CD4-positive, alpha-beta memory T cell (primary cell): Measurements from ENCODE around the gene TUBGCP2. TPM values are rescaled to one million over a fixed set of nuclear protein-coding genes. Genes with fewer than 3 reads are reported as not detected.

Experiments
- CTCF ChIA-PET: fragments of 350-600 bp; sonication (Branson Sonifier 250); formaldehyde crosslinking; loops from one replicate; lab custom pipeline; 2021; ENCODE audit warnings: inconsistent platforms; ENCODE audit not compliant: partially characterized antibody; lab: Charles Lee
- POLR2A ChIA-PET: fragments of 350-600 bp; sonication (Branson Sonifier 250); formaldehyde crosslinking; loops from one replicate; lab custom pipeline; 2021; ENCODE audit not compliant: partially characterized antibody; lab: Charles Lee
- DNase-seq, 5 donors: peaks; one replicate each; pipeline versions ENCODE4 v3.0.0 to v3.0.0-alpha.2; 2020 to 2022; ENCODE audit warnings: mixed read lengths in 1 of 5
- H3K27ac ChIP-seq: one replicate; pipeline ENCODE4 v1.7.0; 2013; ENCODE audit warnings: low read depth, low read length
- H3K27me3 ChIP-seq: 2 replicates; pipeline ENCODE4 v1.7.0; 2013; ENCODE audit warnings: mild to moderate bottlenecking, low read length, moderate library complexity; ENCODE audit not compliant: insufficient read depth
- H3K36me3 ChIP-seq: 2 replicates; pipeline ENCODE4 v1.7.0; 2013; ENCODE audit warnings: mild to moderate bottlenecking, low read length, moderate library complexity; ENCODE audit not compliant: insufficient read depth
- H3K4me1 ChIP-seq: 2 replicates; pipeline ENCODE4 v1.7.0; 2013; ENCODE audit warnings: mild to moderate bottlenecking, low read length, moderate library complexity; ENCODE audit not compliant: insufficient read depth
- H3K4me3 ChIP-seq, 2 donors: one replicate each; pipeline ENCODE4 v1.7.0; 2013; ENCODE audit warnings: low read length in 2 of 2, mild to moderate bottlenecking in 1 of 2
- H3K9me3 ChIP-seq, 2 donors: one replicate each; pipeline ENCODE4 v1.7.0; 2013; ENCODE audit warnings: low read length in 2 of 2, control low read depth in 1 of 2; ENCODE audit not compliant: control insufficient read depth in 1 of 2
- H3K27ac Mint-ChIP-seq, 7 donors: one replicate each; pipeline ENCODE4 v1.8.0; 2020 to 2021; ENCODE audit warnings: mixed read lengths in 7 of 7, mild to moderate bottlenecking in 6 of 7, inconsistent platforms in 3 of 7, moderate library complexity in 3 of 7
- H3K27me3 Mint-ChIP-seq, 2 donors: one replicate each; pipeline ENCODE4 v1.8.0; 2020 to 2021; ENCODE audit warnings: mixed read lengths in 2 of 2
- H3K36me3 Mint-ChIP-seq, 2 donors: one replicate each; pipeline ENCODE4 v1.8.0; 2020 to 2021; ENCODE audit warnings: mixed read lengths in 2 of 2, inconsistent platforms in 1 of 2, mild to moderate bottlenecking in 1 of 2
- H3K4me1 Mint-ChIP-seq, 4 donors: one replicate each; pipeline ENCODE4 v1.8.0; 2020 to 2021; ENCODE audit warnings: mixed read lengths in 4 of 4, mild to moderate bottlenecking in 1 of 4
- H3K4me3 Mint-ChIP-seq, 8 donors: one replicate each; pipeline ENCODE4 v1.8.0; 2020 to 2021; ENCODE audit warnings: mixed read lengths in 8 of 8, mild to moderate bottlenecking in 7 of 8, moderate library complexity in 6 of 8, inconsistent platforms in 3 of 8
- H3K9me3 Mint-ChIP-seq, 8 donors: one replicate each; pipeline ENCODE4 v1.8.0; 2020 to 2021; ENCODE audit warnings: mixed read lengths in 8 of 8, mild to moderate bottlenecking in 5 of 8, inconsistent platforms in 3 of 8, moderate library complexity in 1 of 8
- intact Hi-C: fragments of 100-400 bp; cut with micrococcal nuclease; formaldehyde crosslinking; loops from one replicate; pipeline ENCODE4 v1.15.1; 2023
- polyA plus RNA-seq, 2 donors: library from polyadenylated mRNA; unstranded; fragments of 300-500 nt; fragmentation: Illumina TruSeq; gene quantifications; one replicate each; pipeline ENCODE4 v1.2.3, GENCODE V29; 2021
- total RNA-seq, 2 experiments: library from RNA; stranded (reverse); gene quantifications; one replicate each; pipeline ENCODE4 v1.2.3, GENCODE V29; 2021

Gene TUBGCP2
- total and polyA plus RNA-seq, 4 experiments from 2014 or later, result 14.1 to 74.0 (median 53.7) TPM

DNA sequence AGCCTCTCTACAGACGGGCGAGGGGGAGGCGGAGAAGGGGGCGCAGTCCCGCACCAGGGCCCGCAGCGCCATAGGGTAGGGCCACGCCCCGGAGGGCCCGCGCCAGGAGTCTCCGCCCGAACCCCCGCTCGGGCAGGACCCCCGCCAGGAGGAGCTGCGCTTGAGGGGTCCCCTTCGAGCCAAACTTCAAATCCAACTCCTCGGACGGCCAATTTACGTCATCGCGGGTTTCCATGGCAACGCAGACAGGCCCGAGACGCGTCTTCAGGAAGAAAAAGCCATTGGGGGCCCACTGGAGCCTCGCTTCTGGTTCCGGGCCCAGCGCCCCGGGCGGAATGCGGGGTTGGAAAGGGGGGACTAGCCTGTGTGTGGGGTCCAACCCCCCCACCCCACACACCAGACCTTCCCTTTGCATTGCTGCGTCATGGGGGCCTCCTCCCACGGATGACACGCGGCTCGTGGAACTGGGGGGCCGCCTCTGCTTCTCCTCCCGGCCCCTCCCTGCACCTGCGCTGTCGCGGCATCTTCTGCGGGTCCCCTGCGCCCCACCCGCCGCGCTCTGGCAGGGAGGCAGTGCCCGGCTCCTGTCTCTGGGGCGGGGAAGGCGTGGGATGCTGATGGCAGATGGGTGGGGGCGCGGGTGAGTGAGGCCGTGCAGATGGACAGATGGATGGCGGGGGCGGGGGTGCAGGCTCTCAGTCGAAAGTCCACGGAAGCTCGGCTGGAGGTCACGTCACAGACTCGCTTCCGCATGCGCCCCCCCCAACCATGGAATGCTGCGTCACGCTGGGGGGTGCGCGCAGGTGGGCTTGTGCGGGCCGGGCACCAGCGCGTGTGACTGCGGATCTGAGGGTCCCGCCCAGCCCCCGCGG lies 26.8 kb upstream of the TUBGCP2 start:
- no peaks in the 10 kb centered on the region for H3K9me3 ChIP-seq
- Mint-ChIP-seq H3K9me3 (peaks cover 0 to 7% (median 0%) of the 10 kb centered on the region in 8 donors), H3K27ac (peak overlapping the region in 6 of 7 donors; percentile 90 to 98 (median 94)), H3K27me3 (peaks cover 0 to 1% of the 10 kb centered on the region in 2 donors), H3K36me3 (no peaks in the 10 kb centered on the region), H3K4me3 (peak overlapping the region; percentile 69 to 90 (median 78)), H3K4me1 (peaks cover 0 to 22% (median 3%) of the 10 kb centered on the region in 4 donors)
- no peaks in the 10 kb centered on the region for H3K27me3 ChIP-seq
- H3K27ac ChIP-seq, result peak overlapping the region; percentile 64
- ChIA-PET POLR2A (interaction anchor here (0.7 to 3.3 kb wide), 13 partner anchors 11 to 77 kb away, joined by 3 to 25 read pairs (median 5); partner anchors contain the start of genes ECHS1, FUOM and MTG1), CTCF (interaction anchor here (1.4 kb wide), 1 partner anchor 8 kb away, joined by 4 read pairs; no protein-coding TSS in a partner anchor)
- H3K4me3 ChIP-seq, result peak overlapping the region in 1 of 2 donors; percentile 57
- intact Hi-C loops, result loop anchor here (2.0 kb wide), 3 partner anchors 23 to 59 kb away; partner anchors contain the start of genes FUOM, MTG1, TUBGCP2 and ZNF511
- H3K4me1 ChIP-seq, result peaks cover 25% of the 10 kb centered on the region
- DNase-seq, result peak; percentile 85 to 95 (median 86)
- H3K36me3 ChIP-seq, result no peaks in the 10 kb centered on the region

DNA sequence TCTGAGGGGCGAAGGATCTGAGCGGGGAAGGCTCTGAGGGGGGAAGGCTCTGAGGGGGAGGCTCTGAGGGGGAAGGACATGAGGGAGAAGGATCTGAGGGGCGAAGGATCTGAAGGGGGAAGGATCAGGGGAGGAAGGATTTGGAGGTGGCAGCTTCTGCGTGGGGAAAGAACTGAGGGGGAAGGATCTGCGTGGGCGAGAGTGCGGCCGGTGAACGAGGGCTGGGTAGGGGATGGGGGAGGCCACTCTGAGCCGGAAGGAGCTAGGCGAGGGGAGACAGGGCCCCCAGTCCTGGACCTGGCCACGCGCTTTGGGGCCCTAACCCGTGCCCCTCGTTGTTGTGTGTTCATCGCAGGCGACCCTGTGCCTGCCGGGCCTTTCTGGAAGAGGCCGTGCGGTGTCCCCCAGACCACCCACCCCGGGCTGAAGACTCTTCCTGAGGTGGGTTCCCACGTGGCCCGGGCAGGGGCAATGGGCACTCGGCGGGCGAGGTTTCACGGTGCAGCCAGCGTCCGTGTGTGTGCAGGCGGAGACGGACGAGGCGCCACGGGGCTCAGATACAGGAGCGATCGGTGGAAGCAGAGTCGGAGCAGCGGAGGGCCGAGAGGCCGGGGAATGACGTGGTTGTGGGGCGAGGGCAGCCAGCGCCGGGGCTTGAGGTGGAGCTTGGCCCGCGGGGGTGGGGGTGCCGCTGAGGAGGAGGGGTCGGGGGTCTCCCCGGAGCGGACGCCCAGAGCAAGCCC lies 26.0 kb upstream of the TUBGCP2 start:
- Mint-ChIP-seq H3K4me3 (peak overlapping the region; percentile 38 to 90 (median 67)), H3K27me3 (peaks cover under 1 to 2% of the 10 kb centered on the region in 2 donors), H3K9me3 (peaks cover 0 to 7% (median 0%) of the 10 kb centered on the region in 8 donors), H3K36me3 (no peaks in the 10 kb centered on the region), H3K27ac (peak overlapping the region in 6 of 7 donors; percentile 91 to 98 (median 94)), H3K4me1 (peaks cover 3 to 25% (median 4%) of the 10 kb centered on the region in 4 donors)
- peak in 1 of 5 donors; percentile 43 for DNase-seq
- Histone ChIP-seq H3K27me3 (no peaks in the 10 kb centered on the region), H3K4me1 (peaks cover 30% of the 10 kb centered on the region), H3K4me3 (peak overlapping the region in 1 of 2 donors; percentile 57), H3K9me3 (no peaks in the 10 kb centered on the region), H3K27ac (peak overlapping the region; percentile 64), H3K36me3 (no peaks in the 10 kb centered on the region)
- intact Hi-C loops, result loop anchor here (2.0 kb wide), 1 partner anchor 60 kb away; the partner anchor contains the start of gene MTG1
- POLR2A ChIA-PET, result interaction anchor here (1.0 to 3.3 kb wide), 6 partner anchors 10 to 59 kb away, joined by 3 to 25 read pairs (median 6); partner anchors contain the start of genes ECHS1 and MTG1
- CTCF ChIA-PET, result no interaction called here

GRCh38 chr10:133332936-133333699 lies 24.4 kb upstream of the TUBGCP2 start:
- Mint-ChIP-seq H3K4me1 (peaks cover 4 to 31% (median 8%) of the 10 kb centered on the region in 4 donors), H3K27me3 (peaks cover 5 to 7% of the 10 kb centered on the region in 2 donors), H3K4me3 (peak overlapping the region in 2 of 8 donors; percentile 0 to 1), H3K9me3 (peaks cover 0 to 7% (median 0%) of the 10 kb centered on the region in 8 donors), H3K27ac (peak overlapping the region in 3 of 7 donors; percentile 6 to 78 (median 22)), H3K36me3 (no peaks in the 10 kb centered on the region)
- H3K27me3 ChIP-seq, result peaks cover 9% of the 10 kb centered on the region
- POLR2A ChIA-PET, result interaction anchor here (0.8 kb wide), 1 partner anchor 25 kb away, joined by 3 read pairs; no protein-coding TSS in a partner anchor
- intact Hi-C loops, result no loop called here
- no peaks in the 10 kb centered on the region for H3K36me3 ChIP-seq
- H3K4me3 ChIP-seq, result no peak overlapping the region
- peaks cover 34% of the 10 kb centered on the region for H3K4me1 ChIP-seq
- peak in 1 of 5 donors; percentile 21 for DNase-seq
- no peak overlapping the region for H3K27ac ChIP-seq
- no peaks in the 10 kb centered on the region for H3K9me3 ChIP-seq
- CTCF ChIA-PET, result no interaction called here

DNA sequence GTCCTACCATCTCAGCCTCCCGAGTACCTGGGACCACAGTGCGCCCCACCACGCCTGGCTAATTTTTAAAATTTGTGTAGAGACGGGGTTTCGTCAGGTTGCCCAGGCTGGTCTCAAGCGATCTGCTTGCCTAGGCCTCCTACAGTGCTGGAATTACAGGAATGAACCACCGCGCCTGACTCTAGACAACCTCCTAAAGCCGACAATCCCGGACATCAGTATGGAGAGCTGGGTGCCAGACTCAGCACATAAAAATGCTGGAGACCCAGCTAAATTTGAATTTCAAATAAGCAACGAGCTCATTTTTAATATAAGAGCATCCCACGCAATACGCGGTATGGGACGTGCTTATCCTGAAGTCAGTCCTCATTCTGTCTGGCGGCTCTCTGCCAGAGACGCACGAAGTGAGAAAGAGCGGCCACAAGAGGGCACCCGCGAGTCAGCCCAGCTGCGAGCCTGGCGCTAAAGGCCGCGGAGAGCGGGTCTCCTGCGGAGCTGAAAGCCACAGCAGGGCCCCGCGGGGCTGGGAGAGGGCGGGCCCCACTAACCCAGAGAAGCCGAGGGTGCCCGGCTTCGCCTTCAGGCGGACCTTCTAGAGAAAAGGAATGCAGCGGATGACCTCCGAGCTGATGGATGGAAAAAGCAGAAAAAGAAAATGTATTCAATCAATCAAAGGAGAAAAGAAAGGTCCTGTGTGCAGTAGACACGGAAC lies 21.0 kb upstream of the TUBGCP2 start:
- H3K4me1 ChIP-seq, result peaks cover 24% of the 10 kb centered on the region
- peaks cover 0 to 7% (median 0%) of the 10 kb centered on the region in 8 donors for H3K9me3 Mint-ChIP-seq
- peaks cover 3 to 31% (median 12%) of the 10 kb centered on the region in 4 donors for H3K4me1 Mint-ChIP-seq
- H3K27ac ChIP-seq, result no peak overlapping the region
- intact Hi-C loops, result loop anchor here (1.0 kb wide), 4 partner anchors 49 to 279 kb away; no protein-coding TSS in a partner anchor
- no peak overlapping the region for H3K4me3 ChIP-seq
- H3K9me3 ChIP-seq, result no peaks in the 10 kb centered on the region
- no peaks in the 10 kb centered on the region for H3K36me3 Mint-ChIP-seq
- H3K27me3 Mint-ChIP-seq, result peaks cover 13 to 18% of the 10 kb centered on the region in 2 donors
- peak; percentile 77 to 84 (median 81) for DNase-seq
- peaks cover 31% of the 10 kb centered on the region for H3K27me3 ChIP-seq
- peak overlapping the region in 2 of 7 donors; percentile 35 to 79 for H3K27ac Mint-ChIP-seq
- H3K4me3 Mint-ChIP-seq, result peak overlapping the region in 5 of 8 donors; percentile 21 to 63 (median 32)
- ChIA-PET POLR2A (interaction anchor here (0.9 to 1.3 kb wide), 6 partner anchors 26 to 191 kb away, joined by 3 to 6 read pairs (median 3); partner anchors contain the start of gene PAOX), CTCF (interaction anchor here (0.6 to 3.2 kb wide), 57 partner anchors 9 to 1018 kb away, joined by 3 to 28 read pairs (median 5); partner anchors contain the start of genes ECHS1 and PRAP1)
- H3K36me3 ChIP-seq, result no peaks in the 10 kb centered on the region

DNA sequence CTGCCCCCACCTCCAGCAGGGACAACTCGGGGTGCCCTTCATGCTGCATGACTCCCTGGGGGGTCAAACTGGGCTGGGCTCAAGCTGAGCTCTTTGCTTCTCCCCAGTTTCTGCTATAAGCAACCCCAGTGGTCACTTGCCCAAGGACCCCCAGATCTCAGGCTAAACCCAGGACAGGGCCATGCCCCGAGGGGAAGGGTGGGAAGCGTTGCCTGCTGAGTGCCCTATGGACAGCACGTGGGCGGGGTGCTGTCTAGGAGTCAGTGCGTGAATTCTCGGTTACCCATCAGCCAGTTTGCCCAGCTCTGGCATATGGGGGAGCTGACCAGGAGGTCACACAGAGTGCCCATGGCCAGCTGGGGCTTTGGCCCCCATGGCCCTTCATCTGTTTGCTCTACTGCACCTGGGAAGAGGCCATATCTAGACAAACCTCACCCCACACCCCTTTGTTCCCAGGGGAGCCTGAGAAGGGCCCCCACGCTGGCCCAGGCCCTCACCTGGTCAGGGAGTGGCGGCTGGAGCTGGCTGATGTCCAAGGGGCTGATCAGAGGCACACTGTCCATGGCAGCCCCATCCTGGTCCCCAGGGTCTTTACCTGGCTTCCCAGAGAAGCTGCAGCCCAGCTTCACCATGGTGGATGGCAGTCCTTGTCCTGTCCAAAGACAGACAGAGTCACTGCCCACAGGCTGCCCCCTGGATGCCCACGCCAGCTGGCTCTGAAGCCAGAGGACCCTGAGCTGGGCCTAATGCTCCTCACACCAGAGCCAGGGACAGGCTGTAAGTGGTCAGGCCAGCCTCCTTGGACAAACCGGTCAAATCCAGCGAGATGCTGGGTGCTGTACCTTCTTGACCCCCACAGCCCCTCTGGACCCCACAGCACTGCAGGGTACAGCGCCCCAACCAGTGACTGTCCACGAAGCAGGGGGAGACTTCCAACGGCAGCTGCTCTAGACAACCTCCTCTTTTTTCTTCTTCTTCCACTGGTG lies 20.0 kb upstream of the TUBGCP2 start:
- Mint-ChIP-seq H3K4me1 (peaks cover 2 to 30% (median 12%) of the 10 kb centered on the region in 4 donors), H3K36me3 (no peaks in the 10 kb centered on the region), H3K4me3 (no peak overlapping the region), H3K9me3 (peaks cover 0 to 5% (median 0%) of the 10 kb centered on the region in 8 donors), H3K27ac (peak overlapping the region in 1 of 7 donors; percentile 79), H3K27me3 (peaks cover 13 to 18% of the 10 kb centered on the region in 2 donors)
- DNase-seq, result peak in 1 of 5 donors; percentile 39
- intact Hi-C loops, result loop anchor here (1.0 kb wide), 4 partner anchors 50 to 280 kb away; no protein-coding TSS in a partner anchor
- CTCF ChIA-PET, result interaction anchor here (0.6 to 3.2 kb wide), 58 partner anchors 8 to 290 kb away, joined by 3 to 28 read pairs (median 5); partner anchors contain the start of genes CALY, ECHS1 and PRAP1
- no peaks in the 10 kb centered on the region for H3K9me3 ChIP-seq
- H3K36me3 ChIP-seq, result no peaks in the 10 kb centered on the region
- peaks cover 31% of the 10 kb centered on the region for H3K27me3 ChIP-seq
- POLR2A ChIA-PET, result interaction anchor here (0.9 to 1.3 kb wide), 3 partner anchors 27 to 49 kb away, joined by 3 to 6 read pairs (median 3); partner anchors contain the start of genes FUOM and PAOX
- no peak overlapping the region for H3K4me3 ChIP-seq
- H3K27ac ChIP-seq, result no peak overlapping the region
- H3K4me1 ChIP-seq, result peaks cover 24% of the 10 kb centered on the region
